ENCODE results near the gene ATG13.

DNA sequence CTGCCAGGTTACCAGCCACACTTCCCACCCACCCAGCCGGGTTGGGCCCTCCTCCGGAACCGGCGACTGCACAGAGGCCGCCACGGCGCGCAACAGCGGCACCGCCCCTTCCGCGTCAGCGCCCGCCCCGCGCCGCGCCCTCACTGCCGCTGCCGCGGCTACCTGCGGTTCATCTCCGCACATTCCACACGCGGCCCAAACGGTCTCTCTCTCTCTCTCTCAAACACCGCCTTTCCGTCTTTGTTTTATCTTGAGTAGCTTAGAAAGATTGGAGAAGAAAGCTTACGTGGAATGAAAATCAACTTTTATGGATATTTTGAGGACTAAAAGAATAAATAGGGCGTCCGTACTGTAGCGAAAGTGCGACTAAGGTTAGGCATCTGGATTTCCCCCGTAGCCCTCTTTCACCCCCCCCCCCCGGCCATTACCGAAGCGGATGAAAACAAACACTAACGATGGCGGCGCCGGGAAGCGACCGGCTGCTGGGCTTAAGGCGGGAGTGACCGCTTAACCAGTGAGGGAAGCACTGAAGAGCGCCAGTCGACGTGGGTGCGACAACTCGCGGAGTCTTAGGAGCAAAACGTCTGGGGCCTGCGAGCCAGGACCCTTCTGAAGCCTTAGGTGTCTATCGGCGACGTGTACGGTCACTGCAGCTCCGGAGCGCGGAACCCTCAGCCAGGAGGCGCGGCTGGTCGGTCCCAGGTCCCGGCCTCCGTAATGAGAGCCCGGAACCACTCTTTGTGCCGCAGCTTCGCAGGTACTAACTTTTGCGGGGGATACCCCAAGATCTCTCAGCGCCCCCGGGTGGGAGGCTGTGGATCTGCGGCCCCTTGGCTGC is at the start of gene ATG13, which contains the start of gene HARBI1:
- TF ChIP-seq, protein P1, sequence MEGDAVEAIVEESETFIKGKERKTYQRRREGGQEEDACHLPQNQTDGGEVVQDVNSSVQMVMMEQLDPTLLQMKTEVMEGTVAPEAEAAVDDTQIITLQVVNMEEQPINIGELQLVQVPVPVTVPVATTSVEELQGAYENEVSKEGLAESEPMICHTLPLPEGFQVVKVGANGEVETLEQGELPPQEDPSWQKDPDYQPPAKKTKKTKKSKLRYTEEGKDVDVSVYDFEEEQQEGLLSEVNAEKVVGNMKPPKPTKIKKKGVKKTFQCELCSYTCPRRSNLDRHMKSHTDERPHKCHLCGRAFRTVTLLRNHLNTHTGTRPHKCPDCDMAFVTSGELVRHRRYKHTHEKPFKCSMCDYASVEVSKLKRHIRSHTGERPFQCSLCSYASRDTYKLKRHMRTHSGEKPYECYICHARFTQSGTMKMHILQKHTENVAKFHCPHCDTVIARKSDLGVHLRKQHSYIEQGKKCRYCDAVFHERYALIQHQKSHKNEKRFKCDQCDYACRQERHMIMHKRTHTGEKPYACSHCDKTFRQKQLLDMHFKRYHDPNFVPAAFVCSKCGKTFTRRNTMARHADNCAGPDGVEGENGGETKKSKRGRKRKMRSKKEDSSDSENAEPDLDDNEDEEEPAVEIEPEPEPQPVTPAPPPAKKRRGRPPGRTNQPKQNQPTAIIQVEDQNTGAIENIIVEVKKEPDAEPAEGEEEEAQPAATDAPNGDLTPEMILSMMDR (IDR thresholded peaks at IDR 0.05), result peak; percentile 58 to 79 (median 72)
- TF ChIP-seq POLR2A (IDR thresholded peaks at IDR 0.05), result peak; percentile 62

Data from right lobe of liver (tissue), 4 donors.